Endothelial cell of umbilical vein (primary cell): ENCODE data around the gene RAB3IL1.

Experiments used
- POLR2A ChIP-seq: IDR thresholded peaks from 2 replicates; pipeline ENCODE4 v1.6.1; 2012; ENCODE audit warnings: low read depth, mild to moderate bottlenecking, control low read depth, low read length
- TF ChIP-seq, protein P1 (sequence below), 2 donors: IDR thresholded peaks; 1 replicate in 1 of 2; 2 replicates in 1 of 2; pipeline ENCODE4 v1.5.1; 2011; ENCODE audit warnings: low read length in 2 of 2, mild to moderate bottlenecking in 2 of 2, moderate library complexity in 2 of 2, control low read depth in 1 of 2, inconsistent platforms in 1 of 2, low read depth in 1 of 2; ENCODE audit not compliant: insufficient read depth in 1 of 2; ENCODE audit errors: extremely low read depth in 1 of 2

DNA sequence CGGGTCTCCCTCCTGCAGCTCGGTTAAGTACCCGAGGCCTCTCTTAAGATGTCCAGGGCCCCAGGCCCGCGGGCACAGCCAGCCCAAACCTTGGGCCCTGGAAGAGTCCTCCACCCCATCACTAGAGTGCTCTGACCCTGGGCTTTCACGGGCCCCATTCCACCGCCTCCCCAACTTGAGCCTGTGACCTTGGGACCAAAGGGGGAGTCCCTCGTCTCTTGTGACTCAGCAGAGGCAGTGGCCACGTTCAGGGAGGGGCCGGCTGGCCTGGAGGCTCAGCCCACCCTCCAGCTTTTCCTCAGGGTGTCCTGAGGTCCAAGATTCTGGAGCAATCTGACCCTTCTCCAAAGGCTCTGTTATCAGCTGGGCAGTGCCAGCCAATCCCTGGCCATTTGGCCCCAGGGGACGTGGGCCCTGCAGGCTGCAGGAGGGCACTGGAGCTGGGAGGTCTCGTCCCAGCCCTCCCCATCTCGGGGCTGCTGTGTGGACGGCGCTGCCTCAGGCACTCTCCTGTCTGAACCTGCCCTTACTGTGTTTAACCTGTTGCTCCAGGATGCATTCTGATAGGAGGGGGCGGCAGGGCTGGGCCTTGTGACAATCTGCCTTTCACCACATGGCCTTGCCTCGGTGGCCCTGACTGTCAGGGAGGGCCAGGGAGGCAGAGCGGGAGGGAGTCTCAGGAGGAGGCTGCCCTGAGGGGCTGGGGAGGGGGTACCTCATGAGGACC, 51.0 kb downstream of the RAB3IL1 start:
- TF ChIP-seq, protein P1, sequence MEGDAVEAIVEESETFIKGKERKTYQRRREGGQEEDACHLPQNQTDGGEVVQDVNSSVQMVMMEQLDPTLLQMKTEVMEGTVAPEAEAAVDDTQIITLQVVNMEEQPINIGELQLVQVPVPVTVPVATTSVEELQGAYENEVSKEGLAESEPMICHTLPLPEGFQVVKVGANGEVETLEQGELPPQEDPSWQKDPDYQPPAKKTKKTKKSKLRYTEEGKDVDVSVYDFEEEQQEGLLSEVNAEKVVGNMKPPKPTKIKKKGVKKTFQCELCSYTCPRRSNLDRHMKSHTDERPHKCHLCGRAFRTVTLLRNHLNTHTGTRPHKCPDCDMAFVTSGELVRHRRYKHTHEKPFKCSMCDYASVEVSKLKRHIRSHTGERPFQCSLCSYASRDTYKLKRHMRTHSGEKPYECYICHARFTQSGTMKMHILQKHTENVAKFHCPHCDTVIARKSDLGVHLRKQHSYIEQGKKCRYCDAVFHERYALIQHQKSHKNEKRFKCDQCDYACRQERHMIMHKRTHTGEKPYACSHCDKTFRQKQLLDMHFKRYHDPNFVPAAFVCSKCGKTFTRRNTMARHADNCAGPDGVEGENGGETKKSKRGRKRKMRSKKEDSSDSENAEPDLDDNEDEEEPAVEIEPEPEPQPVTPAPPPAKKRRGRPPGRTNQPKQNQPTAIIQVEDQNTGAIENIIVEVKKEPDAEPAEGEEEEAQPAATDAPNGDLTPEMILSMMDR (IDR thresholded peaks at IDR 0.05; ENCODE audit: extremely low read depth in 1 of 2, insufficient read depth in 1 of 2, low read depth in 1 of 2, low read length in 2 of 2), result no peak
- no peak for TF ChIP-seq POLR2A
